Activated CD8-positive, alpha-beta T cell treated with anti-CD3 and anti-CD28 coated beads for 36 hours (primary cell): ENCODE data around the gene EPB41L4A. TPM values are rescaled to one million over a fixed set of nuclear protein-coding genes. Genes with fewer than 3 reads are reported as not detected.
"Not testable (repeated sequence)": the region's sequence is repeated elsewhere in the genome, so short reads cannot be mapped to it uniquely, and the experiment has no call there.

Experiments
- ATAC-seq: fragments of 200-7000 bp; cut with Tn5 transposase; one replicate; pipeline ENCODE4 v1.10.0; 2021; ENCODE audit warnings: mild to moderate bottlenecking, moderate library complexity
- CTCF ChIA-PET: fragments of 350-600 bp; sonication (Branson Sonifier 250); formaldehyde crosslinking; loops from one replicate; lab custom pipeline; 2021; ENCODE audit warnings: antibody characterized with exemption; lab: Charles Lee
- POLR2A ChIA-PET: fragments of 350-600 bp; sonication (Branson Sonifier 250); formaldehyde crosslinking; loops from one replicate; lab custom pipeline; 2021; ENCODE audit warnings: antibody characterized with exemption; lab: Charles Lee
- DNase-seq: peaks from one replicate; pipeline ENCODE4 v3.0.0-alpha.2; 2020
- H3K27ac Mint-ChIP-seq: one replicate; pipeline ENCODE4 v1.8.0; 2021; ENCODE audit warnings: mild to moderate bottlenecking, mixed read lengths
- H3K27me3 Mint-ChIP-seq: one replicate; pipeline ENCODE4 v1.8.0; 2021; ENCODE audit warnings: mixed read lengths
- H3K36me3 Mint-ChIP-seq: one replicate; pipeline ENCODE4 v1.8.0; 2021; ENCODE audit warnings: low read depth, mixed read lengths
- H3K4me1 Mint-ChIP-seq: one replicate; pipeline ENCODE4 v1.8.0; 2021; ENCODE audit warnings: low read depth, mixed read lengths
- H3K4me3 Mint-ChIP-seq: one replicate; pipeline ENCODE4 v1.8.0; 2021; ENCODE audit warnings: mild to moderate bottlenecking, moderate library complexity, mixed read lengths
- H3K9me3 Mint-ChIP-seq: one replicate; pipeline ENCODE4 v1.8.0; 2021; ENCODE audit warnings: mixed read lengths
- CTCF ChIP-seq: fragments of 200-600 bp; IDR thresholded peaks from one replicate; pipeline ENCODE4 v1.8.0; 2022; ENCODE audit warnings: antibody characterized with exemption, mild to moderate bottlenecking
- intact Hi-C: fragments of 100-400 bp; cut with micrococcal nuclease; formaldehyde crosslinking; loops from one replicate; pipeline ENCODE4 v1.10.0; 2022
- total RNA-seq, 2 experiments: library from RNA; stranded (reverse); gene quantifications; one replicate each; pipeline ENCODE4 v1.2.3, GENCODE V29; 2021

The EPB41L4A gene
- total RNA-seq, 2 experiments from 2014 or later, result 0.25 TPM; not detected in 1

GRCh38 chr5:112440031-112440430 is 21.0 kb upstream of the EPB41L4A start:
- H3K27me3 Mint-ChIP-seq, result no peaks in the 10 kb centered on the region
- no peak overlapping the region for H3K27ac Mint-ChIP-seq
- no peaks in the 10 kb centered on the region for H3K4me1 Mint-ChIP-seq
- no peaks in the 10 kb centered on the region for H3K36me3 Mint-ChIP-seq
- H3K4me3 Mint-ChIP-seq, result no peak overlapping the region
- ChIA-PET POLR2A (no interaction called here), CTCF (interaction anchor here (1.1 kb wide), 1 partner anchor 111 kb away, joined by 3 read pairs; no protein-coding TSS in a partner anchor)
- intact Hi-C loops, result no loop called here
- TF ChIP-seq CTCF, result no peak
- ATAC-seq, result no peak
- H3K9me3 Mint-ChIP-seq, result peaks cover 16% of the 10 kb centered on the region
- no peak for DNase-seq

DNA sequence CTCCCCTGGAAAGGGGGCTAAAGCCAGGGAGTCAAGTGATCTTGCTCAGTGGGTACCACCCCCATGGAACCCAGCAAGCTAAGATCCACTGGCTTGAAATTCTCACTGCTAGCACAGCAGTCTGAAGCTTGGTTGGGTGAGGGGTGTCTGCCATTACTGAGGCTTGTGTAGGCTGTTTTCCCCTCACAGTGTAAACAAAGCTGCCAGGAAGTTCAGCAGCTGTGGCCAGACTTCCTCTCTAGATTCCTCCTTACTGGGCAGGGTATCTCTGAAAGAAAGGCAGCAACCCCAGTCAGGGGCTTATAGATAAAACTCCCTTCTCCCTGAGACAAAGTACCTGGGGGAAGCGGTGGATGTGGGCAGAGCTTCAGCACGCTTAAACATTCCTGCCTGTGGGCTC is 17.1 kb upstream of the EPB41L4A start:
- peaks cover 1% of the 10 kb centered on the region for H3K27me3 Mint-ChIP-seq
- H3K9me3 Mint-ChIP-seq, result peaks cover 16% of the 10 kb centered on the region
- H3K36me3 Mint-ChIP-seq, result no peaks in the 10 kb centered on the region
- H3K4me3 Mint-ChIP-seq, result no peak overlapping the region
- no peak for DNase-seq
- intact Hi-C loops, result no loop called here
- H3K27ac Mint-ChIP-seq, result no peak overlapping the region
- no peak for ATAC-seq
- ChIA-PET POLR2A (no interaction called here), CTCF (no interaction called here)
- no peaks in the 10 kb centered on the region for H3K4me1 Mint-ChIP-seq
- TF ChIP-seq CTCF, result no peak

DNA sequence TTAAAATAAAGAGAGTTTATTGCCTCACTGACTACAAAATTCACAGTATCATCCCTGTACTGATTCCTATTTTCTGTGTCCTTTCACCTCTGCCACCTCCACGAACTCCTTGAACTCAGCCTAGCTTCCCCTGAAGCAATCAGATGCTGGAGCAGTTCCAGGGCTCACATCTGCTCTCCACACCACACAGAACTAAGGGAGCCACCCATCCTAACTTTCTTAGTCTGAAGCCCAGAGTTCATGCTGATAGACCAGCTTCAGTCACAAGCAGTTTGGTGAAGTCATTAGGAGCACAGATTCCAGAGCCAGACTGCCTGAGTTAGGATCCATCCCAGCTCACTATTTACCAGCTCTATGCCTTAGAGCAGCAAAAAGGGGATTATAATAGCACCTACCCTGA is 15.6 kb upstream of the EPB41L4A start:
- no peak for ATAC-seq
- ChIA-PET POLR2A (no interaction called here), CTCF (no interaction called here)
- H3K27ac Mint-ChIP-seq, result no peak overlapping the region
- intact Hi-C loops, result no loop called here
- H3K4me1 Mint-ChIP-seq, result no peaks in the 10 kb centered on the region
- no peak overlapping the region for H3K4me3 Mint-ChIP-seq
- peaks cover 8% of the 10 kb centered on the region for H3K9me3 Mint-ChIP-seq
- H3K36me3 Mint-ChIP-seq, result no peaks in the 10 kb centered on the region
- no peak for DNase-seq
- no peak for TF ChIP-seq CTCF
- H3K27me3 Mint-ChIP-seq, result peaks cover 5% of the 10 kb centered on the region

- POLR2A ChIA-PET, H3K4me3 Mint-ChIP-seq, H3K4me1 Mint-ChIP-seq, CTCF ChIA-PET, DNase-seq, intact Hi-C loops, H3K9me3 Mint-ChIP-seq, ATAC-seq, H3K36me3 Mint-ChIP-seq, H3K27ac Mint-ChIP-seq: not testable (repeated sequence)
- peaks cover 19% of the 10 kb centered on the region for H3K27me3 Mint-ChIP-seq
Measured at GRCh38 chr5:112426202-112426601, 7.1 kb upstream of the EPB41L4A start.

DNA sequence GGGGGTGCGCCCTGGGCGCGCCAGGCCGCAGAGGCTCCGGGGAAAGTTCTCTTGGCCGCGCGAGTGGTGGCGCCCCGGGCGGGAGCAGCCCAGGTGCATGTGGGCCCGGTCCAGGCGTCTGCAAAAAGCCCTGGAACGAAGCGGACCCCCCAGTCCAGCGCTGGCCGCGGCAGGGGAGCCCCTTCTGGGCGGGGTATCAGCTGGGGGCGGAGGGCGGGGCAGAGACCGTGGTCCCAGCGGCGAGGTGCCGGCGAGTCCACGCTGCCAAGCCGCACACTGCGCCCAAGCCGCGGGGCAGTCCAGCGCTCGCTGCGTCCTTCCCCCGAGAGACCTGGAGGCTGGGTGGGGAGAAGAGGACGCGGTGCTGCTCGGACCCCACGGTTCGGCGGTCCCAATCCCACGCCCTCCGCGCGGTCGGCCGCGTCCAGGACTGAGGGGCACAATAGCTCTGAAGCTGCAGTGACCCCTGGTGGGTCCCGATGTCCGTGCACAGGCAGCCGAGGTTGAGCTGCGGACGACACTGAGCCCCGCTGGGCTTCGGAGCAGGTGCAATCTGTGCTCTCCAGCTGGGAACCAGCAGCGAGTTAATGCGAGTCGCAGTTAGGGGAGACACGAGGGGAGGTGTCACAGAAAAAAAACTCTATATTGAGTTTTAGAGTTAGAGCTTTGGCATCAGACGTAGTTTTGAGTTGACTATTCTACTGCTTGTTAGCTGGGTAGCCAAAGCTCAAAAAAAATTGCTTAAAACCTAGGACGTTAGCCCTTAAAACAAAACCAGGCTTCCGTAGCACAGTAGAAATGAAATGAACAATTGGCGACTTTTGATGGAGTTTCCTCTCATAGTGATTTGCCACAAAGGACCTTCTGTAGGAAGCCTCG is 1.1 kb upstream of the EPB41L4A start:
- no peaks in the 10 kb centered on the region for H3K36me3 Mint-ChIP-seq
- peaks cover 46% of the 10 kb centered on the region for H3K27me3 Mint-ChIP-seq
- ChIA-PET POLR2A (interaction anchor here (0.6 to 1.2 kb wide), 2 partner anchors 259 to 887 kb away, joined by 3 read pairs; no protein-coding TSS in a partner anchor), CTCF (interaction anchor here (0.6 to 3.9 kb wide), 17 partner anchors 10 to 261 kb away, joined by 3 to 29 read pairs (median 4); no protein-coding TSS in a partner anchor)
- H3K4me3 Mint-ChIP-seq, result peak overlapping the region; percentile 32
- peak; percentile 70 for TF ChIP-seq CTCF
- peaks cover 10% of the 10 kb centered on the region for H3K4me1 Mint-ChIP-seq
- no peak overlapping the region for H3K27ac Mint-ChIP-seq
- ATAC-seq, result peak; percentile 74
- no peaks in the 10 kb centered on the region for H3K9me3 Mint-ChIP-seq
- intact Hi-C loops, result loop anchor here (5.0 kb wide), 1 partner anchor 243 kb away; no protein-coding TSS in a partner anchor
- DNase-seq, result peak; percentile 68
